Transverse colon (tissue), 4 donors: ENCODE results near the gene DMD.

ENCODE experiments used
- EP300 ChIP-seq: sonication (generic); formaldehyde crosslinking; IDR thresholded peaks from one replicate; pipeline ENCODE4 v1.6.1; 2017; ENCODE audit warnings: antibody characterized with exemption, low read depth
- POLR2A ChIP-seq: fragments of 450-650 bp; IDR thresholded peaks from one replicate; pipeline ENCODE4 v1.6.1; 2016; ENCODE audit warnings: antibody characterized with exemption, mild to moderate bottlenecking, moderate library complexity
- POLR2AphosphoS5 ChIP-seq, 3 donors: sonication (generic); formaldehyde crosslinking; IDR thresholded peaks; one replicate each; pipeline ENCODE4 v1.6.1; 2016; ENCODE audit warnings: antibody characterized with exemption in 3 of 3
- TF ChIP-seq, protein P1 (sequence below), 5 experiments: fragments of 200-600 bp in 3 of 5; fragments of 450-650 bp in 2 of 5; sonication (generic) in 3 of 5; IDR thresholded peaks; 1 replicate in 2 of 5; 2 replicates in 3 of 5; pipeline ENCODE4 v1.5.1; 2016 to 2017; ENCODE audit warnings: antibody characterized with exemption in 5 of 5, inconsistent platforms in 3 of 5, mild to moderate bottlenecking in 2 of 5, moderate library complexity in 1 of 5

DNA sequence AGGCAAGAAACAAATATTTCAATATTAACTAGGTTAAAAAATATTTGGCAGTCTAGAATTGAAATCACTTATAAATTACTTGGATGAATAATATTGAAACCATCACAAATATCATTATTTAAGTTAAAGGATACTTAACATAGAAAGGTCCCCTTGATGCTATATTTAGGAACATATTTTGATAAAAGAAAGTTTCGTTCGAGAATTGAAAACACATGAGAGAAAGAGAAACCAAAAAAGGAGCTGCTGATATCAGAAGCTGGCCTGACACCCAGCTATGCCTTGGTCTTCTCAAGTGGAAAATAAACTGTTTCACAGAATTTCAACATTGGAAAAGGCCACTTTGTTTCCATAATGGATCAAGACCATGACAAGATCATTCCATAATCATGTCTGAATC lies 762.4 kb downstream of the DMD start:
- TF ChIP-seq EP300 = no peak
- TF ChIP-seq, protein P1, sequence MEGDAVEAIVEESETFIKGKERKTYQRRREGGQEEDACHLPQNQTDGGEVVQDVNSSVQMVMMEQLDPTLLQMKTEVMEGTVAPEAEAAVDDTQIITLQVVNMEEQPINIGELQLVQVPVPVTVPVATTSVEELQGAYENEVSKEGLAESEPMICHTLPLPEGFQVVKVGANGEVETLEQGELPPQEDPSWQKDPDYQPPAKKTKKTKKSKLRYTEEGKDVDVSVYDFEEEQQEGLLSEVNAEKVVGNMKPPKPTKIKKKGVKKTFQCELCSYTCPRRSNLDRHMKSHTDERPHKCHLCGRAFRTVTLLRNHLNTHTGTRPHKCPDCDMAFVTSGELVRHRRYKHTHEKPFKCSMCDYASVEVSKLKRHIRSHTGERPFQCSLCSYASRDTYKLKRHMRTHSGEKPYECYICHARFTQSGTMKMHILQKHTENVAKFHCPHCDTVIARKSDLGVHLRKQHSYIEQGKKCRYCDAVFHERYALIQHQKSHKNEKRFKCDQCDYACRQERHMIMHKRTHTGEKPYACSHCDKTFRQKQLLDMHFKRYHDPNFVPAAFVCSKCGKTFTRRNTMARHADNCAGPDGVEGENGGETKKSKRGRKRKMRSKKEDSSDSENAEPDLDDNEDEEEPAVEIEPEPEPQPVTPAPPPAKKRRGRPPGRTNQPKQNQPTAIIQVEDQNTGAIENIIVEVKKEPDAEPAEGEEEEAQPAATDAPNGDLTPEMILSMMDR (IDR thresholded peaks at IDR 0.05) = no peak
- TF ChIP-seq POLR2A = no peak
- no peak for TF ChIP-seq POLR2AphosphoS5 (IDR thresholded peaks at IDR 0.05)
